SK-N-SH (cell line): ENCODE measurements around the gene CNTN4. TPM values are rescaled to one million over a fixed set of nuclear protein-coding genes. Genes with fewer than 3 reads are reported as not detected.

Experiments used
- CTCF ChIA-PET: fragments of 300-600, 350-600 bp; formaldehyde crosslinking; extraction: SDS; loops from one replicate; lab custom pipeline; 2021; lab: Yijun Ruan, JAX
- POLR2A ChIA-PET: fragments of 350-600 bp; sonication (Branson Sonifier 250); formaldehyde crosslinking; extraction: SDS; loops from one replicate; lab custom pipeline; 2020; ENCODE audit warnings: antibody characterized with exemption, inconsistent platforms; lab: Yijun Ruan, JAX
- DNase-seq: peaks from one replicate; pipeline ENCODE4 v3.0.0; 2012
- H2AFZ ChIP-seq: fragments of 200-600 bp; sonication (generic); 2 replicates; pipeline ENCODE4 v1.8.1; 2016; ENCODE audit warnings: antibody characterized with exemption, mild to moderate bottlenecking, low read depth
- H3F3A ChIP-seq: fragments of 200-600 bp; sonication (generic); replicated peaks from 2 replicates; pipeline ENCODE3; 2016; ENCODE audit warnings: antibody characterized with exemption, mild to moderate bottlenecking; ENCODE audit not compliant: insufficient read depth
- H3K27ac ChIP-seq, 2 experiments: fragments of 200-500 bp in 1 of 2; fragments of 200-600 bp in 1 of 2; sonication (Bioruptor generic) in 1 of 2; sonication (generic), shearing (Covaris generic) in 1 of 2; 2 replicates each; pipeline versions ENCODE4 v1.5.1 to v1.6.1; 2014 to 2016; ENCODE audit warnings: low read depth in 2 of 2, inconsistent platforms in 1 of 2, low read length in 1 of 2, mild to moderate bottlenecking in 1 of 2, mixed read lengths in 1 of 2
- H3K27me3 ChIP-seq: fragments of 200-600 bp; sonication (generic), shearing (Covaris generic); 2 replicates; pipeline ENCODE4 v1.6.1; 2016; ENCODE audit warnings: mixed run types; ENCODE audit not compliant: insufficient read depth
- H3K36me3 ChIP-seq, 2 experiments: fragments of 200-500 bp in 1 of 2; fragments of 200-600 bp in 1 of 2; sonication (Bioruptor generic) in 1 of 2; sonication (generic) in 1 of 2; replicated peaks in 1 of 2; 2 replicates each; pipeline versions ENCODE3 to v1.5.1; 2014 to 2016; ENCODE audit warnings: low read length in 1 of 2, mild to moderate bottlenecking in 1 of 2; ENCODE audit not compliant: insufficient read depth in 2 of 2, control insufficient read depth in 1 of 2
- H3K4me1 ChIP-seq, 2 experiments: fragments of 200-500 bp in 1 of 2; fragments of 200-600 bp in 1 of 2; sonication (Bioruptor generic) in 1 of 2; sonication (generic), shearing (Covaris generic) in 1 of 2; 2 replicates each; pipeline versions ENCODE4 v1.5.1 to v1.6.1; 2014 to 2016; ENCODE audit warnings: low read depth in 1 of 2, low read length in 1 of 2, mixed run types in 1 of 2; ENCODE audit not compliant: insufficient read depth in 2 of 2, control insufficient read depth in 1 of 2
- H3K4me2 ChIP-seq: fragments of 200-600 bp; sonication (generic), shearing (Covaris generic); 2 replicates; pipeline ENCODE4 v1.6.1; 2017; ENCODE audit warnings: mixed run types
- H3K4me3 ChIP-seq, 2 experiments: fragments of 200-500 bp in 1 of 2; fragments of 200-600 bp in 1 of 2; sonication (Bioruptor generic) in 1 of 2; sonication (generic), shearing (Covaris generic) in 1 of 2; 2 replicates each; pipeline versions ENCODE4 v1.5.1 to v1.8.1; 2014 to 2016; ENCODE audit warnings: low read depth in 2 of 2, inconsistent platforms in 1 of 2, low read length in 1 of 2, mild to moderate bottlenecking in 1 of 2, mixed read lengths in 1 of 2, moderate library complexity in 1 of 2
- H3K79me2 ChIP-seq: fragments of 200-600 bp; sonication (generic); 2 replicates; pipeline ENCODE4 v1.8.1; 2017; ENCODE audit warnings: mild to moderate bottlenecking; ENCODE audit not compliant: insufficient read depth
- H3K9ac ChIP-seq: fragments of 200-600 bp; sonication (generic); 2 replicates; pipeline ENCODE4 v1.6.1; 2017; ENCODE audit warnings: mixed run types
- H3K9me2 ChIP-seq: fragments of 200-600 bp; sonication (generic); 2 replicates; pipeline ENCODE4 v1.6.1; 2017; ENCODE audit warnings: mixed run types
- H3K9me3 ChIP-seq: fragments of 200-600 bp; sonication (generic); 2 replicates; pipeline ENCODE4 v1.6.1; 2017; ENCODE audit warnings: mixed run types, mild to moderate bottlenecking, moderate library complexity
- H4K20me1 ChIP-seq: fragments of 200-600 bp; sonication (generic); 2 replicates; pipeline ENCODE4 v1.6.1; 2017; ENCODE audit warnings: mild to moderate bottlenecking, mixed run types; ENCODE audit not compliant: insufficient read depth
- CTCF ChIP-seq: fragments of 200-600 bp; sonication (generic); IDR thresholded peaks from 2 replicates; pipeline ENCODE4 v1.6.1; 2017; ENCODE audit warnings: antibody characterized with exemption, mild to moderate bottlenecking, moderate library complexity
- GABPA ChIP-seq: IDR thresholded peaks from 2 replicates; pipeline ENCODE4 v1.4.0; 2012; ENCODE audit warnings: low read depth, mild to moderate bottlenecking
- IRF3 ChIP-seq: fragments of 150-350 bp; IDR thresholded peaks from 2 replicates; pipeline ENCODE4 v1.6.1; 2016; ENCODE audit warnings: mild to moderate bottlenecking, low read depth, low read length
- MAX ChIP-seq: IDR thresholded peaks from 2 replicates; pipeline ENCODE4 v1.4.0; 2012; ENCODE audit warnings: low read depth
- MXI1 ChIP-seq: IDR thresholded peaks from 2 replicates; pipeline ENCODE4 v1.6.1; 2012; ENCODE audit warnings: mild to moderate bottlenecking, low read depth, low read length, improper control_type of control experiment
- NRF1 ChIP-seq: IDR thresholded peaks from 2 replicates; pipeline ENCODE4 v1.6.1; 2012; ENCODE audit warnings: low read depth, mild to moderate bottlenecking, low read length
- RAD21 ChIP-seq: IDR thresholded peaks from 2 replicates; pipeline ENCODE4 v1.6.1; 2012; ENCODE audit warnings: mild to moderate bottlenecking, low read length
- REST ChIP-seq: IDR thresholded peaks from 2 replicates; pipeline ENCODE4 v1.6.1; 2012; ENCODE audit warnings: mild to moderate bottlenecking, low read depth, low read length, moderate library complexity
- RFX5 ChIP-seq: IDR thresholded peaks from 2 replicates; pipeline ENCODE4 v1.6.1; 2012; ENCODE audit warnings: mild to moderate bottlenecking, improper control_type of control experiment, low read length
- RXRA ChIP-seq: IDR thresholded peaks from 2 replicates; pipeline ENCODE4 v1.4.0; 2012; ENCODE audit warnings: low read depth, mild to moderate bottlenecking, borderline replicate concordance
- TCF12 ChIP-seq: IDR thresholded peaks from 2 replicates; pipeline ENCODE4 v1.4.0; 2012
- USF1 ChIP-seq: IDR thresholded peaks from 2 replicates; pipeline ENCODE4 v1.4.0; 2012; ENCODE audit warnings: low read depth, borderline replicate concordance
- USF2 ChIP-seq: fragments of 150-350 bp; IDR thresholded peaks from 2 replicates; pipeline ENCODE4 v1.6.1; 2017; ENCODE audit warnings: antibody characterized with exemption, low read length, low read depth, borderline replicate concordance
- ZBTB33 ChIP-seq: IDR thresholded peaks from 2 replicates; pipeline ENCODE4 v1.4.0; 2012; ENCODE audit warnings: low read depth, borderline replicate concordance
- WGBS: methylation state at CpG from one replicate; pipeline ENCODE4 v1.1.6; 2017; ENCODE audit warnings: low lambda C conversion rate; 5-methylcytosine and 5-hydroxymethylcytosine counted together
- polyA plus RNA-seq, 3 experiments: library from polyadenylated mRNA; depleted of rRNA; stranded (reverse); fragments of >200 nt; gene quantifications; 2 replicates each; pipeline ENCODE4 v1.2.3, GENCODE V29; 2012

CNTN4 gene
- polyA plus RNA-seq, 1 of the 3 experiments (the other 2 are of a cell fraction), result 0.12 TPM

GRCh38 chr3:2896308-2896939 lies 797.8 kb downstream of the CNTN4 start:
- Histone ChIP-seq H2AFZ (no peak overlapping the region), H4K20me1 (no peaks in the 10 kb centered on the region), H3K27ac (no peak overlapping the region), H3K4me3 (no peak overlapping the region), H3K27me3 (no peaks in the 10 kb centered on the region), H3K79me2 (no peaks in the 10 kb centered on the region), H3K36me3 (no peaks in the 10 kb centered on the region), H3K9me3 (no peaks in the 10 kb centered on the region; the same call in 1 of the 2 replicates), H3K4me1 (no peaks in the 10 kb centered on the region), H3F3A (no peaks in the 10 kb centered on the region), H3K4me2 (no peak overlapping the region), H3K9ac (no peak overlapping the region), H3K9me2 (no peaks in the 10 kb centered on the region)
- no peak for TF ChIP-seq NRF1
- no peak for TF ChIP-seq GABPA
- TF ChIP-seq USF2, result no peak
- TF ChIP-seq RFX5, result no peak
- TF ChIP-seq MXI1, result no peak
- DNase-seq, result no peak
- 43% methylated on average over 3 of the region's 3 CpGs for WGBS
- ChIA-PET CTCF (no interaction called here), POLR2A (no interaction called here)

GRCh38 chr3:2897821-2898220 lies 799.2 kb downstream of the CNTN4 start:
- no peak overlapping the region for H2AFZ ChIP-seq
- POLR2A ChIA-PET, result no interaction called here
- TF ChIP-seq USF2 (no peak), RAD21 (no peak), RXRA (no peak), IRF3 (no peak), ZBTB33 (no peak), TCF12 (no peak), MAX (no peak), RFX5 (no peak), REST (no peak), CTCF (no peak), USF1 (no peak)

More at GRCh38 chr3:2897821-2898220, 799.2 kb downstream of the CNTN4 start:
- WGBS, result 15% methylated on average over 4 of the region's 4 CpGs
- CTCF ChIA-PET, result no interaction called here
- no peaks in the 10 kb centered on the region for H3K79me2 ChIP-seq
- no peak overlapping the region for H3K4me3 ChIP-seq
- no peaks in the 10 kb centered on the region for H4K20me1 ChIP-seq
- H3K4me1 ChIP-seq, result no peaks in the 10 kb centered on the region
- H3K27me3 ChIP-seq, result no peaks in the 10 kb centered on the region
- no peak overlapping the region for H3K9ac ChIP-seq
- H3K36me3 ChIP-seq, result no peaks in the 10 kb centered on the region
- no peak overlapping the region for H3K4me2 ChIP-seq
- no peak for DNase-seq
- H3K27ac ChIP-seq, result no peak overlapping the region
- H3K9me2 ChIP-seq, result no peaks in the 10 kb centered on the region
- H3K9me3 ChIP-seq, result no peaks in the 10 kb centered on the region; the same call in 1 of the 2 replicates
- no peaks in the 10 kb centered on the region for H3F3A ChIP-seq
